Stimulated activated CD4-positive, alpha-beta T cell treated with anti-CD3 and anti-CD28 coated beads, Interleukin-2, amount 100 ng/mL, for 24 hours (primary cell): ENCODE data around the gene TMEFF1.
A peak's percentile ranks its signal among the peaks of the same experiment; 100 is the strongest.

Source experiments
- DNase-seq, 2 donors: peaks; one replicate each; pipeline ENCODE4 v3.0.0-alpha.2; 2020

The TMEFF1 gene

GRCh38 chr9:100578610-100579009 is 105.7 kb downstream of the TMEFF1 start:
- no peak for DNase-seq

GRCh38 chr9:100579665-100580064 is 106.7 kb downstream of the TMEFF1 start:
- DNase-seq: no peak

GRCh38 chr9:100580257-100580656 is 107.3 kb downstream of the TMEFF1 start:
- no peak for DNase-seq

DNA sequence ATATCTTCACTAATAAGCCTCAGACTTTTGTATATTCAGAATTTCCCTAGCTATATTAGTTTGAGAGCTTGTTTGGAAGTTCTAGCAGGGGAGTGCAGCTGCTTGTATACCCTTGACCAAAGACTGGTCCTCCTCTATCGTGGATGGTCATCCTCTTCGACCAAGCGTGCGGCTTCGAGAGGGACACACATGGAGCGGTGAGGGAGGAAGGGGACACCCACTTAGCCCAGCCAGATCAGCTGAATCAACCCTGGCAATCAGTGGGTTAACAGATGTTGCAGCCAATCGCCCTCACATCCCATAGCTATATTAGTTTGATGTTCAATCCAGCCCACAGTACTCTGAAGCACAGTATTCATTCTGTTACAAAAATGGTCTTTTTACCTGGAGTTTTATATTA is 108.1 kb downstream of the TMEFF1 start:
- no peak for DNase-seq

DNA sequence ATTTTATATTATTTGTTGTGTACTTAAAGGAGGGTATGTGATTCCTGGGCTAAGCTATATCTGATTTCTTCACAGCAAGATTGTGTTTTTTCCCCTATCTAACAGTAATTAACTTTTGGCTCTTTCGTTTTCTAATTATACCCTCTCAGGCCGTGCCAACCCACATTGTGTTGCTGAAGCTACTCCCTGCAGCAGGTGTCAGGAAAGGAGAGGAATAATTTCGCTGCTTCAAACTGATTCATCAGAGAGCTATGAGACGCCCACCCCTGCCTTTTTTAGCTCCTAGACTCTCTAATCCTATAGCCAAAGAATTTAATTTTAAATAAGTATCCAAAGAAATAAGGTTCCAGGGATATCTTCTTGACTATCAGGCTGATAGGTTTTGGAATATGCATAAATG is 108.7 kb downstream of the TMEFF1 start:
- DNase-seq: no peak

DNA sequence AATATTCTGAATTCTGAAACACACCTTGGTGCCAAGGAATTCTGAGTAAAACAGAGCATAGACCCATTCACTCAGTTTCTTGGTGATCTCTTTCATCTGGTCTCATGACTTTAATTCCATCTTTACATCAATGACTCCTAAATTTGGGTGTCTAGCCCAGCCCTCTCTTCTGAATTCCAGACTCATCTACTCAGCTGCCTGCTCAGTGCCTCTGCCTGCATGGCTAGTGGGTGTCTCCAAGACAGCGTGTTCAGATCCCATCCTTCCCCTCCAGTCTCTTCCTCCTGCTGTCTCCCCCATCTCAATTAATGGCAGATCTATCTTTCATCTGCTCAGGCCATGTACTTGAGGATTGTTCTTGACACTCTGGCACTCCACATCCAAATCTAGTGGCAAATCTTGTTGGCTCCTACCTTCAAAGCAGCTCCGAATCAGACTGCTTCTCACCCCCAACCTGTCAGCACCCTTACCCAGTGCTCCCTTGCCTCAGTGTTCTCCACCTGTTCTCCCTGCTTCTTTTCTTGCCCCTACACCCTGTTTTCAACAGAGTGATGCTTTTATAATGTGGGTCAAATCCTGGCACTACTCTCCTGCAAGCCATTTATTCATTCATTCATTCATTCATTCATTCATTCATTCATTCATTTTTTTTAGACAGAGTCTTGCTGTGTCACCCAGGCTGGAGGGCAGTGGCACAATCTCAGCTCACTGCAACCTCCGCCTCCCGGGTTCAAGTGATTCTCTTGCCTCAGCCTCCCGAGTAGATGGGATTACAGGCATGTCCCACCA is 110.3 kb downstream of the TMEFF1 start:
- DNase-seq: no peak

DNA sequence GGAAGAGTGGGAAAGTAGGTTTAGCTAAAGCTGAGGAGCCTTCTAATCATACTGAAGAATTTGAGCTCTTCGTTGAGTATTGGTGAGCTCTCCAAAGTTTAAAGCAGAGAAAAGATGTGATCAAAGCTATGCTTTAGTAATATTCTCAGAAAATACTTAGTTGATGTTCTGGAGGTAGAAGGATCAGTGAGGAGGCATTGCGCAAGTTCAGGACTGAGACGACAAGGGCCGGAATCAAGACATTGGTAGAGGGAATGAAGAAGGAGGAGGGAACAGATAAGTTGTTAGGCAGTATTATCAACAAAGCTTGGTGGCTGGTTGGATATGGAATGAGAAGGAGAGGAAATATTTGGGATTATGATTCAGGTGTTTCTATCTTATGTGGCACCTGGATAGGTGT is 112.0 kb downstream of the TMEFF1 start:
- no peak for DNase-seq

DNA sequence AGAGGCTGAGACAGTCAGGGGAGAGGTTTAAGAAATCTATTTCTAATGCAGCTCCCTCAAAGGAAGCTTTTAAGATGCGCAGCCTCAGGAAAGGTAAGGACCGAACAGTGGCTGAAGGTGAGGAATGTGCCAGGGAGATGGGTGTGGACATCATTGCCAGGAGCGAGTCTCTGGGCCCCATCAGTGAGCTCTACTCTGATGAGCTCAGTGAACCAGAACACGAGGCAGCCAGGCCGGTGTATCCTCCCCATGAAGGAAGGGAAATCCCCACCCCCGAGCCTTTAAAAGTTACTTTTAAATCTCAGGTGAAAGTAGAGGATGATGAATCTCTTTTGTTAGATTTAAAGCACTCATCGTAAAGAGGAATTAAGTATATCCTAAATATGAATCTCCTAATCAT is 113.1 kb downstream of the TMEFF1 start:
- DNase-seq: no peak

GRCh38 chr9:100587375-100587774 is 114.4 kb downstream of the TMEFF1 start:
- DNase-seq: no peak

DNA sequence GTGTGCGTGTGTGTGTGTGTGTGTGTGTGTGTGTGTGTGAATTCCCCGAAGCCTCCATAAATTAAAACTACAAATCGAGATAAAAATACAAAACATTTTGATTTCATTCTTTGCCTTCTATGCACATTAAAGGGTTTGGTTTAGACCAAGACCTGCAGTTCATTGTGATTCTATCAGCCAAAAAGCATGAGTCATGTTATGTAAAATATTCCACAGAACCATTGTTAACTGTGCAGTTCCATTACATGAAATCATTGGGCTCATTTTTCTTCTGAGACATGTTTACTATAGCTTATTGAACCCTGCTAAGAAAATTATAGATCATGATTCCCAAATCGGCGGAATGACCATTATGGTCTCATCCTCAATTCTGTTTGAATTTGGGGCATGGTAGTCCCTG is 116.6 kb downstream of the TMEFF1 start:
- DNase-seq: no peak

DNA sequence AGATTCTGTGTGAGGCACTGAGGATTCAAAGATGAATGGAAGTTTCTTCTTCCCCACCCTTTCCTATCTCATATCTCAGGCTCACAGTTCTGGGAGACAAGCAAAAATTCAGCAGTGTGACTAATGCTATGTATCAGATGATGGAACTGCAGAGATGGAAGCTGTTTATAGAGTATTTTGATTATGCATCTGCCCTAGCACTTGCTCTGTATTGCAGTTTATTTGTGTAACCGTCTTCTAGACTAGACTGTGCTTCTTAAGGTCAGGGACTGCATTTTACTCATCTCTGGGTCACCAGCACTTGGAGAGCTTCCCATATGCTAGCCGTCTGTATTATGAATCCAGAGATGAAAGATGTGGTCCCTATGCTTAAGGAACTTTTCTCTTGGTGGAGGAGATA is 117.5 kb downstream of the TMEFF1 start:
- no peak for DNase-seq

- DNase-seq: no peak
Observed at GRCh38 chr9:100591139-100591538, 118.2 kb downstream of the TMEFF1 start.

- DNase-seq: no peak
Observed at GRCh38 chr9:100591639-100592412, 118.9 kb downstream of the TMEFF1 start.

DNA sequence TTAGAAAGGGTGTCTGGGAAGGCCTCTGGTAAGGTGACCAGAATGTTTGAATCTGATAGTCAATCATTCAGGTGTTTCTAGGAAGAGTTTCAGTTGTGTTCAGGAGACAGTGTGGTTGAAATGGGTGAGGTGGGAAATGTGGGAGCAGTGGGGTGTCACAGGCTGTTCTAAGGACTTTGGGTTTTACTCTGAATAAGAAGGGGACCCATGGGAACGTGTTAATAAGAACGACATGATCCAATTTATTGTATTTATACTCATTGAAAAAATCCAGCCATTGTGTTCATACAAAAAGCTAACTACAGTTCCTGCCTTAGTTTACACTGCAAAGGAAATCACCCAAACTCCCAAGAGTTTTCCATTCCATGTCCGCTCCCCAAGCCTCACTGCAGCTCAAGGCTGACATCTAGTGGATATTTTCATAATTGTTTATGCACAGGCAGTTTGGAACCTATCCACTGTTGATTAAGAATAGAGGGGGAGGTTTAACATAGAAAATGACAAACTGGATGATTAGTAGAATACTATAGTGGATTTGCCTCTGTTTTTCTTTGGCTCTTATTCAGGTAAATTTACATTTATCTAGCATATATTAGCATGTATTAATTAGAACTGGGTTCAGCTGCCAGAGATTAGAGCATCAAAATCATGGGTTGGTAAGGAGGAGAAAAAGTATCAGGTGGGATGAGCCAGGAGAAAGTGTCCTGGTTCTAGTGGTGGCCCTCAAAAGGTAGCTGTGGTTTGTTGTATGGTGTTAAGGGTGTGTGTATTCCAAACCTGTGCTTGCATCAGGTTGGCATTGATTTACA is 122.6 kb downstream of the TMEFF1 start:
- DNase-seq: no peak

DNA sequence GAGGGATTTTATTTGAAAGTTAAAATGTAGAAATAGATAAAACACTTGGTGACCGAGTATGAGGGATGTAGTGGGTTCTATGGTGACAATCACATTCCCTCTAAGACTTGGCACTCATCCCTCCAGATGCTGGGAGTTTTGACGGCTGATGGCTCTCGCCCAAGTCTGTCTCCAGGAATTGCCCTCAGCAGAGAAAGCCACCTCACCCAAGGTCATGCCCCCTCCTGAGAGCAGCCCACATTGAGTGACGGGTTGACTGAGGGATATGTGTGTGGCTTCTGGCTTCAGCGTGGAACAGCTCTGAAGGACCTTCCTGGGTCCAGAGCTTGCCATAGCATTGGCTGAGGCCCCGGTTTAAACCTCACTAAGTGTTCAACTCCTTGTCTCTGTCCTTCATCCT is 124.3 kb downstream of the TMEFF1 start:
- no peak for DNase-seq

DNA sequence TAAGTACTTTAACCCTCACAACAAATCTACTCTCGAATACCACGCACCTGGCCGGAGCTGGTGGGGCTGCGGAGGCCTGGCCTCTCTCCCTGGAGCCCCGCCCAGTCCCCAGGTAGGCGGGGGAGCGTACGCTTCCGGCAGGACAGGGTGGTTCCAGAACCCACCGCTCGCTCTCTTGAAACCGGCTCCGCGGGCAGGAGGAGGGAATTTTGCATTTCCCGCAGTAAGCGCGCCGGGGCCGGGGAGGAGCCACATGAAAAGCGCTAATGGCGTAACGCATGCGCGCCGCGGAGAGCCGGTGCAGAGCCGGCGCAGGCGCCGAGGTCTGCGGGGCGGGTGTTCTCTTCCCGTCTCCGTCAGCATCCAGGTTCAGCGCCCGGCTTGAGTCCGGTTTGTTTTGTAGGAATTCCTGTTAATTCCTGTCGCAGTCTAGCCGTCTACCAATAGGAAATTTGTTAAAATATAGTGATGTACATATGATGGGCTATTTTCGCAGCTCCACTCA is 125.7 kb downstream of the TMEFF1 start:
- peak; percentile 83 to 86 for DNase-seq

- DNase-seq: no peak
Observed at GRCh38 chr9:100600521-100601079, 127.7 kb downstream of the TMEFF1 start.

GRCh38 chr9:100601216-100601615 is 128.3 kb downstream of the TMEFF1 start:
- DNase-seq: peak in 1 of 2 donors; percentile 25

- no peak for DNase-seq
Observed at GRCh38 chr9:100602342-100602801, 129.4 kb downstream of the TMEFF1 start.

- DNase-seq: no peak
Observed at GRCh38 chr9:100605405-100605804, 132.5 kb downstream of the TMEFF1 start.

DNA sequence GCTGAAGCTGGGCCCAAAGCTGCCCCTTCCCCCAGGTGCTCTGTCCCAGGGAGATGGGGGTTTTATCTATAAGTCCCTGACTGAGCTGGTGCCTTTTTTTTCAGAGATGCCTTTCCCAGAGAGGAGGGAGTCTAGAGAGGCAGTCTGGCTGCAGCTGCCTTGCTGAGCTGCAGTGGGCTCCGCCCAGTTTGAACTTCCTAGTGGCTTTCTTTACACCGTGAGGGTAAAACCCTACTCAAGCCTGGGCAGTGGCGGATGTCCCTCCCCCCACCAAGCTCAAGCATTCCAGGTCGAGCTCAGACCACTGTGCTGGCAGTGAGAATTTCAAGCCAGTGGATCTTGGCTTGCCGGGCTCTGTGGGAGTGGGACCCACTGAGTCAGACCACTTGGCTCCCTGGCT is 146.2 kb downstream of the TMEFF1 start:
- DNase-seq: no peak

- no peak for DNase-seq
Observed at GRCh38 chr9:100619665-100620064, 146.7 kb downstream of the TMEFF1 start.

- DNase-seq: no peak
Observed at GRCh38 chr9:100623969-100624368, 151.0 kb downstream of the TMEFF1 start.
